Measurements from ENCODE around the gene CCDC24. TPM values are rescaled to one million over a fixed set of nuclear protein-coding genes. Genes with fewer than 3 reads are reported as not detected.

Gene CCDC24
- total and polyA plus RNA-seq, 2 donors (not counting 3 experiments of a cell fraction or from before 2014, with no cell fraction given) = 2.2 to 3.1 TPM

DNA sequence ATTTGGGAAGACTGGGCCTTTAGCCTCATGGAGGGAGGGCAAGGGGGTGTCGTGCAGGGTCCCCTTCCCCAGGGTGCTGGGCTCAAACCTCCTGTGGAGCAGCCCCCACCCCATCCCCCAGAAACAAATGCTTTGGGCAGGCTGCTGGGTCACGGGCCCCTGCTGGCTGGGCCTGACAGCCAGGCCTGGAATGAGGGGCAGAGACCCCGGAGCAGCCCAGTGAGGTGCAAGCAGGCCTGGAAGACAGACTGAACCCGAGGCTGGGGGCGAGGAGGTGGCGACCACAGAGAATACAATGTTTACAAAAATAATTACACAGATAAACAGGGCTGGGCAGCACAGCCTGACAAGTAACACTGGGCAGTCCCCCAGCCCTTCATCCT lies 5.3 kb downstream of the CCDC24 start:
- Histone ChIP-seq H3K4me1 (ENCODE audit: control insufficient read depth, extremely low read depth, insufficient read depth, low read length) (peaks cover 4% of the 10 kb centered on the region), H3K9ac (replicated peaks; ENCODE audit: extremely low read depth, insufficient read depth, low read length) (no peak overlapping the region), H3K4me3 (replicated peaks in 1 of 3; ENCODE audit: insufficient read depth in 1 of 3, low read depth in 1 of 3, low read length in 3 of 3) (no peak overlapping the region), H3K27ac (ENCODE audit: insufficient read depth, low read depth, low read length) (no peak overlapping the region), H3K9me3 (replicated peaks; ENCODE audit: control insufficient read depth, insufficient read depth, low read length) (no peaks in the 10 kb centered on the region), H2AFZ (ENCODE audit: low read depth, low read length) (no peak overlapping the region), H3K9me1 (replicated peaks; ENCODE audit: control insufficient read depth, extremely low read depth, insufficient read depth, low read length) (no peaks in the 10 kb centered on the region), H3K27me3 (ENCODE audit: control insufficient read depth in 2 of 2, insufficient read depth in 2 of 2, low read length in 2 of 2) (no peaks in the 10 kb centered on the region), H3K36me3 (ENCODE audit: control insufficient read depth in 2 of 2, extremely low read depth in 1 of 2, insufficient read depth in 2 of 2, low read length in 2 of 2) (no peaks in the 10 kb centered on the region), H3K4me2 (ENCODE audit: insufficient read depth, low read length) (no peak overlapping the region), H4K20me1 (replicated peaks; ENCODE audit: control insufficient read depth, extremely low read depth, insufficient read depth, low read length) (no peaks in the 10 kb centered on the region), H3K79me2 (ENCODE audit: control insufficient read depth, insufficient read depth, low read length) (no peaks in the 10 kb centered on the region)
- DNase-seq (ENCODE audit: low read depth, low spot score) (no peak), FAIRE-seq (no peak)
- intact Hi-C loops (cut with micrococcal nuclease) = no loop called here
- CTCF ChIA-PET = interaction anchor here (0.6 to 1.9 kb wide), 2 partner anchors 51 to 1231 kb away, joined by 3 to 4 read pairs; no protein-coding TSS in a partner anchor
- TF ChIP-seq EZH2 (IDR thresholded peaks at IDR 0.05; ENCODE audit: borderline replicate concordance, low read depth, low read length, severe bottlenecking) (no peak), FOS (IDR thresholded peaks at IDR 0.05; ENCODE audit: borderline replicate concordance, insufficient read depth, low read length) (no peak), POLR2A (IDR thresholded peaks at IDR 0.05; ENCODE audit: low read depth, low read length) (no peak), GATA2 (IDR thresholded peaks at IDR 0.05; ENCODE audit: insufficient read depth, insufficient read length, low read depth, low read length) (no peak), CTCF (IDR thresholded peaks at IDR 0.05; ENCODE audit: extremely low read depth in 1 of 2, insufficient read depth in 1 of 2, low read depth in 1 of 2, low read length in 2 of 2) (no peak), MYC (IDR thresholded peaks at IDR 0.05; ENCODE audit: low read depth, low read length) (no peak), POLR2AphosphoS5 (IDR thresholded peaks at IDR 0.05; ENCODE audit: insufficient read depth, low read depth, low read length) (no peak), JUN (IDR thresholded peaks at IDR 0.05; ENCODE audit: borderline replicate concordance, insufficient read depth, insufficient read length, low read depth) (no peak)
- TF ChIP-seq, protein P1, sequence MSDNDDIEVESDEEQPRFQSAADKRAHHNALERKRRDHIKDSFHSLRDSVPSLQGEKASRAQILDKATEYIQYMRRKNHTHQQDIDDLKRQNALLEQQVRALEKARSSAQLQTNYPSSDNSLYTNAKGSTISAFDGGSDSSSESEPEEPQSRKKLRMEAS (IDR thresholded peaks at IDR 0.05; ENCODE audit: insufficient read depth, insufficient read length) = no peak
- POLR2A ChIA-PET = no interaction called here
- no TSS peak for BruUV-seq (replicated peaks)
- dilution Hi-C loops (cut with MboI; ENCODE audit: extremely low pct_ligation_motif_present, low sequenced_read_pairs) = no loop called here

All from endothelial cell of umbilical vein (primary cell).